IPS DF 19.7 (cell line): Measurements from ENCODE around the gene CSF1R.
"Not testable (repeated sequence)": the region's sequence is repeated elsewhere in the genome, so short reads cannot be mapped to it uniquely, and the experiment has no call there.

Experiments
- DNase-seq: peaks from one replicate; pipeline ENCODE4 v3.0.0-alpha.2; 2013; ENCODE audit warnings: low read depth, low spot score

The CSF1R gene

GRCh38 chr5:150055326-150056074 is 30.9 kb downstream of the CSF1R start:
- no peak for DNase-seq

- DNase-seq, result no peak
Measured at GRCh38 chr5:150054569-150054968, 31.8 kb downstream of the CSF1R start.

GRCh38 chr5:150053713-150054392 is 32.5 kb downstream of the CSF1R start:
- no peak for DNase-seq

- no peak for DNase-seq
Measured at GRCh38 chr5:150052956-150053712, 33.2 kb downstream of the CSF1R start.

- no peak for DNase-seq
Measured at GRCh38 chr5:150052226-150052955, 34.0 kb downstream of the CSF1R start.

- no peak for DNase-seq
Measured at GRCh38 chr5:150051657-150052195, 34.6 kb downstream of the CSF1R start.

- DNase-seq, result not testable (repeated sequence)
Measured at GRCh38 chr5:150050172-150050811, 36.1 kb downstream of the CSF1R start.

- DNase-seq, result no peak
Measured at GRCh38 chr5:150046031-150046430, 40.3 kb downstream of the CSF1R start.

- DNase-seq, result no peak
Measured at GRCh38 chr5:150045549-150045948, 40.8 kb downstream of the CSF1R start.

GRCh38 chr5:150044712-150045111 is 41.6 kb downstream of the CSF1R start:
- DNase-seq, result no peak

GRCh38 chr5:150044329-150044681 is 42.0 kb downstream of the CSF1R start:
- no peak for DNase-seq

GRCh38 chr5:150043657-150044328 is 42.6 kb downstream of the CSF1R start:
- DNase-seq, result no peak

- DNase-seq, result no peak
Measured at GRCh38 chr5:150042459-150042858, 43.9 kb downstream of the CSF1R start.

- no peak for DNase-seq
Measured at GRCh38 chr5:150038547-150038946, 47.8 kb downstream of the CSF1R start.

- no peak for DNase-seq
Measured at GRCh38 chr5:150036513-150036912, 49.8 kb downstream of the CSF1R start.

GRCh38 chr5:150035139-150035895 is 51.0 kb downstream of the CSF1R start:
- DNase-seq, result no peak

GRCh38 chr5:150034662-150035061 is 51.7 kb downstream of the CSF1R start:
- DNase-seq, result no peak

- no peak for DNase-seq
Measured at GRCh38 chr5:150033334-150033733, 53.0 kb downstream of the CSF1R start.

GRCh38 chr5:150028047-150028446 is 58.3 kb downstream of the CSF1R start:
- not testable (repeated sequence) for DNase-seq

- no peak for DNase-seq
Measured at GRCh38 chr5:150026682-150027172, 59.6 kb downstream of the CSF1R start.
